MM.1S (cell line): ENCODE measurements around the gene ZNF766.
"Not testable (repeated sequence)": the region's sequence is repeated elsewhere in the genome, so short reads cannot be mapped to it uniquely, and the experiment has no call there.

Experiments
- DNase-seq: peaks from one replicate; pipeline ENCODE4 v3.0.0-alpha.2; 2015
- H2AFZ ChIP-seq: fragments of 300-600 bp; sonication (generic); 2 replicates; pipeline ENCODE4 v1.6.0; 2016; ENCODE audit warnings: antibody characterized with exemption, low read length
- H3F3A ChIP-seq: fragments of 300-600 bp; sonication (generic); 2 replicates; pipeline ENCODE4 v1.6.1; 2016; ENCODE audit warnings: mild to moderate bottlenecking, antibody characterized with exemption, low read length, moderate library complexity, mixed read lengths; ENCODE audit not compliant: insufficient read depth
- H3K27ac ChIP-seq: fragments of 300-600 bp; sonication (generic); 2 replicates; pipeline ENCODE4 v1.5.1; 2016; ENCODE audit warnings: mild to moderate bottlenecking, low read length
- H3K27me3 ChIP-seq: fragments of 300-600 bp; sonication (generic); replicated peaks from 2 replicates; pipeline ENCODE4 v1.6.0; 2016; ENCODE audit warnings: low read length; ENCODE audit not compliant: insufficient read depth
- H3K36me3 ChIP-seq: fragments of 300-600 bp; sonication (generic); replicated peaks from 2 replicates; pipeline ENCODE4 v1.6.1; 2016; ENCODE audit warnings: mild to moderate bottlenecking, low read length, mixed read lengths; ENCODE audit not compliant: insufficient read depth
- H3K4me1 ChIP-seq: fragments of 300-600 bp; sonication (generic); 2 replicates; pipeline ENCODE4 v1.6.1; 2016; ENCODE audit warnings: low read length, mixed read lengths
- H3K4me2 ChIP-seq: fragments of 300-600 bp; sonication (generic); 2 replicates; pipeline ENCODE4 v1.6.0; 2016; ENCODE audit warnings: low read depth, low read length
- H3K4me3 ChIP-seq: fragments of 300-600 bp; sonication (generic); 2 replicates; pipeline ENCODE4 v1.5.1; 2016; ENCODE audit warnings: low read length, mixed read lengths
- H3K79me2 ChIP-seq: fragments of 300-600 bp; sonication (generic); 2 replicates; pipeline ENCODE4 v1.6.1; 2016; ENCODE audit warnings: mixed run types, low read length, mixed read lengths
- H3K9ac ChIP-seq: fragments of 300-600 bp; sonication (generic); 2 replicates; pipeline ENCODE4 v1.6.1; 2016; ENCODE audit warnings: low read length, mixed read lengths
- H3K9me2 ChIP-seq: fragments of 300-600 bp; sonication (generic); replicated peaks from 2 replicates; pipeline ENCODE4 v1.6.1; 2016; ENCODE audit warnings: mild to moderate bottlenecking, low read length, mixed read lengths; ENCODE audit not compliant: insufficient read depth
- H3K9me3 ChIP-seq: fragments of 300-600 bp; sonication (generic); replicated peaks from 2 replicates; pipeline ENCODE4 v1.6.1; 2016; ENCODE audit warnings: mild to moderate bottlenecking, low read length, mixed read lengths; ENCODE audit not compliant: insufficient read depth
- H4K20me1 ChIP-seq: fragments of 300-600 bp; sonication (generic); 2 replicates; pipeline ENCODE4 v1.6.1; 2016; ENCODE audit warnings: mild to moderate bottlenecking, low read length, moderate library complexity, mixed read lengths; ENCODE audit not compliant: insufficient read depth
- EZH2 ChIP-seq: fragments of 300-600 bp; sonication (generic); optimal IDR thresholded peaks from 2 replicates; pipeline ENCODE3; 2017; ENCODE audit warnings: low read depth, mild to moderate bottlenecking, antibody characterized with exemption, low read length, mixed read lengths
- EZH2phosphoT487 ChIP-seq: fragments of 300-600 bp; sonication (generic); IDR thresholded peaks from 2 replicates; pipeline ENCODE4 v1.6.1; 2018; ENCODE audit warnings: antibody characterized with exemption, low read length
- TF ChIP-seq, protein P1 (sequence below): fragments of 300-600 bp; sonication (generic); IDR thresholded peaks from 2 replicates; pipeline ENCODE4 v1.5.1; 2016; ENCODE audit warnings: antibody characterized with exemption, low read length, mixed read lengths

The ZNF766 gene

DNA sequence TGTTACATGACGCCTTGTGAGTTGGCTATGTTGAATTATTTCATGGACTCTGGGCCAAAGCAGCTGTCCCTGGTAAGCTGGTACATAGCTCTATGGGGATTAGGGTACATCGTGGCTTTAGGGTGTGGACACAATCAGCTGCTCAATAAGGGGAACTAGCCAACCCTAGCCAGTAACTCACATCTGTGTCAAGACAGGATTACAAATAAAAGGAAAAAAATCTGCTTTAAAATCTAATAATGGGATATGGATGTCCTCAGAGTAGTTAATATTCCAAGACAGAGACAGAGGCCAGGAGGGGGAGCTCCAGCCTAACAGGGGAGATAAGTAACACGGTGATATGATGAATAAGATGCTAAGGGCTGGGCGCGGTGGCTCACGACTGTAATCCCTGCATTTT lies 21.1 kb upstream of the ZNF766 start:
- Histone ChIP-seq H3K4me1 (no peaks in the 10 kb centered on the region), H3K27me3 (no peaks in the 10 kb centered on the region), H3F3A (no peaks in the 10 kb centered on the region), H3K9ac (no peak overlapping the region), H4K20me1 (no peaks in the 10 kb centered on the region), H3K4me2 (no peak overlapping the region), H3K79me2 (no peaks in the 10 kb centered on the region), H3K4me3 (no peak overlapping the region), H3K9me3 (no peaks in the 10 kb centered on the region), H3K9me2 (no peaks in the 10 kb centered on the region), H2AFZ (no peak overlapping the region), H3K36me3 (no peaks in the 10 kb centered on the region), H3K27ac (no peak overlapping the region)
- TF ChIP-seq EZH2 (no peak), EZH2phosphoT487 (no peak)
- TF ChIP-seq, protein P1, sequence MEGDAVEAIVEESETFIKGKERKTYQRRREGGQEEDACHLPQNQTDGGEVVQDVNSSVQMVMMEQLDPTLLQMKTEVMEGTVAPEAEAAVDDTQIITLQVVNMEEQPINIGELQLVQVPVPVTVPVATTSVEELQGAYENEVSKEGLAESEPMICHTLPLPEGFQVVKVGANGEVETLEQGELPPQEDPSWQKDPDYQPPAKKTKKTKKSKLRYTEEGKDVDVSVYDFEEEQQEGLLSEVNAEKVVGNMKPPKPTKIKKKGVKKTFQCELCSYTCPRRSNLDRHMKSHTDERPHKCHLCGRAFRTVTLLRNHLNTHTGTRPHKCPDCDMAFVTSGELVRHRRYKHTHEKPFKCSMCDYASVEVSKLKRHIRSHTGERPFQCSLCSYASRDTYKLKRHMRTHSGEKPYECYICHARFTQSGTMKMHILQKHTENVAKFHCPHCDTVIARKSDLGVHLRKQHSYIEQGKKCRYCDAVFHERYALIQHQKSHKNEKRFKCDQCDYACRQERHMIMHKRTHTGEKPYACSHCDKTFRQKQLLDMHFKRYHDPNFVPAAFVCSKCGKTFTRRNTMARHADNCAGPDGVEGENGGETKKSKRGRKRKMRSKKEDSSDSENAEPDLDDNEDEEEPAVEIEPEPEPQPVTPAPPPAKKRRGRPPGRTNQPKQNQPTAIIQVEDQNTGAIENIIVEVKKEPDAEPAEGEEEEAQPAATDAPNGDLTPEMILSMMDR: peak; percentile 52
- peak; percentile 43 for DNase-seq

DNA sequence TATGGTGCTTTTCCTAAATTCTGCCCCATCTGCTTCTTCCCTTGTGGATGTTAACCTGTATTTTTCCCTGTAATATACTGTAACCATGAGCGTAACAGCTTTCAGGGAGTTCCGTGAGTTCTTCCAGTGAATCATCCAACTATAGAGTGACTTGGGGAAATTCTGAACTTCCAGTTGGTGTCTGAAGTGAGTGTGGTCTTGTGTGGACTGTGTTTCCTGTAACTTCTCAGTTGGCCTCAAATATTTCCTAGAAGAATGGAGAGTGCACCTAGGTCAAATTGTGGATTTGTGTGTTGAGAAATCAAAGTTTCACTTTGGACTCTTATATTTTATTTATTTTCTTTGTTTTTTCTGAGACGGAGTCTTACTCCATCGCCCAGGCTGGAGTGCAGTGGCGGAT lies 11.0 kb upstream of the ZNF766 start:
- no peaks in the 10 kb centered on the region for H3K4me1 ChIP-seq
- no peaks in the 10 kb centered on the region for H3K79me2 ChIP-seq
- H3K4me3 ChIP-seq: no peak overlapping the region
- H3K27me3 ChIP-seq: no peaks in the 10 kb centered on the region
- H3K9ac ChIP-seq: no peak overlapping the region
- no peaks in the 10 kb centered on the region for H4K20me1 ChIP-seq
- H3F3A ChIP-seq: no peaks in the 10 kb centered on the region
- DNase-seq: no peak
- H3K27ac ChIP-seq: no peak overlapping the region
- no peaks in the 10 kb centered on the region for H3K9me2 ChIP-seq
- H3K9me3 ChIP-seq: no peaks in the 10 kb centered on the region
- no peak overlapping the region for H2AFZ ChIP-seq
- TF ChIP-seq EZH2phosphoT487 (no peak), EZH2 (no peak)
- TF ChIP-seq, protein P1: no peak
- no peak overlapping the region for H3K4me2 ChIP-seq
- no peaks in the 10 kb centered on the region for H3K36me3 ChIP-seq

DNA sequence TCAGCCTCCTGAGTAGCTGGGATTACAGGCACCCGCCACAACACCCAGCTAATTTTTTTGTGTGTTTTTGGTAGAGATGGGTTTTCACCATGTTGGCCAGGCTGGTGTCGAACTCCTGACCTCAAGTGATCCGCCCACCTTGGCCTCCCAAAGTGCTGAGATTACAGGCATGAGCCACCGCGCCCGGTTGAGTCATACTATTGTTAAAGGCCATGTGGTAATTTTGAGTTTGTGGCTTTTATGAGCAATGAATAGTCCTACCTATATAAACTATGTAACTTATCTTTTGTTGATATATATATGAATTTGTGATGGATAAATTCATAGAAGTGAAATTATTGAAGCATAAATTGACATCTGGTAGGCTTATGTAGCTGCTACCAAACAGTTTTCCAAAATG lies 3.8 kb upstream of the ZNF766 start:
- H3K79me2 ChIP-seq: peaks cover 11% of the 10 kb centered on the region
- H3F3A ChIP-seq, H3K27ac ChIP-seq, H2AFZ ChIP-seq, H3K9me2 ChIP-seq, H3K9ac ChIP-seq, H3K27me3 ChIP-seq, H3K4me1 ChIP-seq, H3K9me3 ChIP-seq, H3K4me3 ChIP-seq, H3K36me3 ChIP-seq, H3K4me2 ChIP-seq, H4K20me1 ChIP-seq, DNase-seq: not testable (repeated sequence)

- Histone ChIP-seq H3F3A (0 out of 2 replicates have a peak, but pooled peaks cover 3% of the 10 kb centered on the region), H3K9me3 (no peaks in the 10 kb centered on the region), H2AFZ (peak overlapping the region; percentile 90), H3K27ac (peak overlapping the region; percentile 87; the same call in 1 of the 2 replicates), H3K4me1 (no peaks in the 10 kb centered on the region), H3K9me2 (no peaks in the 10 kb centered on the region), H3K4me2 (peak overlapping the region; percentile 81), H3K9ac (peak overlapping the region; percentile 98), H4K20me1 (no peaks in the 10 kb centered on the region), H3K4me3 (peak overlapping the region; percentile 91), H3K36me3 (no peaks in the 10 kb centered on the region; the same call in 1 of the 2 replicates), H3K79me2 (peaks cover 51% of the 10 kb centered on the region), H3K27me3 (no peaks in the 10 kb centered on the region)
- TF ChIP-seq EZH2 (no peak), EZH2phosphoT487 (no peak)
- TF ChIP-seq, protein P1: no peak
- no peak for DNase-seq
Observed at GRCh38 chr19:52270266-52270885, 989 bp downstream of the ZNF766 start.
